H1 (cell line): ENCODE data around the gene GAP43. TPM values are rescaled to one million over a fixed set of nuclear protein-coding genes. Genes with fewer than 3 reads are reported as not detected.

Experiments
- BCL11A ChIP-seq, 2 experiments: IDR thresholded peaks; one replicate each; pipeline ENCODE4 v1.6.1; 2011; ENCODE audit warnings: low read depth in 2 of 2, low read length in 2 of 2, mild to moderate bottlenecking in 2 of 2
- CHD7 ChIP-seq: fragments of 300-600 bp; sonication (generic); IDR thresholded peaks from 2 replicates; pipeline ENCODE4 v1.7.1; 2012; ENCODE audit warnings: low read length, moderate library complexity, mild to moderate bottlenecking, inconsistent platforms; ENCODE audit not compliant: insufficient replicate concordance
- CREB1 ChIP-seq: IDR thresholded peaks from 2 replicates; pipeline ENCODE4 v1.6.1; 2012; ENCODE audit warnings: inconsistent platforms
- NRF1 ChIP-seq: IDR thresholded peaks from 2 replicates; pipeline ENCODE4 v1.6.1; 2011; ENCODE audit warnings: mild to moderate bottlenecking, low read depth, low read length, improper control_type of control experiment
- POLR2AphosphoS5 ChIP-seq: IDR thresholded peaks from 2 replicates; pipeline ENCODE4 v1.6.1; 2011; ENCODE audit warnings: low read depth, low read length
- polyA plus RNA-seq, 7 experiments: library from polyadenylated mRNA; depleted of rRNA in 3 of 7; stranded (reverse) in 5 of 7; unstranded in 2 of 7; fragments of >200 nt in 5 of 7; fragments of 200-250 nt in 2 of 7; gene quantifications; 1 replicate in 5 of 7; 2 replicates in 1 of 7; 4 replicates in 1 of 7; pipeline versions ENCODE4 v1.2.1 to v1.2.3, GENCODE V29; 2011 to 2013; ENCODE audit warnings: missing spikeins in 2 of 7, mixed read lengths in 2 of 7
- total RNA-seq: library from RNA; stranded (reverse); fragmentation: NEBNext Ultra II Directional; extraction: Animal tissue kit (Norgen Biotek cat#: 25700); gene quantifications from 2 replicates; pipeline ENCODE4 v1.2.1, GENCODE V29; 2021
- TF ChIP-seq, protein P1 (sequence below), 3 experiments: IDR thresholded peaks; 1 replicate in 2 of 3; 2 replicates in 1 of 3; pipeline versions ENCODE4 v1.5.1 to v1.6.1; 2011; ENCODE audit warnings: low read length in 3 of 3, mild to moderate bottlenecking in 3 of 3, inconsistent platforms in 2 of 3, low read depth in 1 of 3, moderate library complexity in 1 of 3; ENCODE audit not compliant: insufficient read depth in 1 of 3; ENCODE audit errors: control extremely low read depth in 1 of 3

Gene GAP43
- total and polyA plus RNA-seq, 2 of the 8 experiments (the other 6 are each of a cell fraction or from before 2014, with no cell fraction given), result 11.2 to 21.9 TPM

DNA sequence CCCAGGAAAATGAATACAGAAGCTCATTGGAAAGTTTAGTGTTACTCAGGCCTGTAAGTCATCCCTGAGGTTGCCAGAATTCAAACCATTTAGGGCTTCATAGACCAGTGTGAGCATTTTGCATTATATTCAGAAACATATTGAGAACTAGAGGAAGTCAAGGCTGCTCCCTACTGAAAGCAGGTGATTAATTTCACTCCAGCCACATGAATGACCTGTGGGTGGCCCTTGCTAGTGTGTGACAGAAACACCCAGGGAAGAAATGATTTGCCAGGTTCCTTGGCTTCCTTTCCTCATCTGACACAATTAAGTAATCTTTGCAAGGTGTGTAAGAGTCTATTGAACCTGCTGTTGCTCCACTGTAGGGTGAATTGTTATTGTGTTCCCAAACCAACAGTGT lies 61.8 kb downstream of the GAP43 start (continued):
- TF ChIP-seq CHD7, result no peak
- no peak for TF ChIP-seq BCL11A (IDR thresholded peaks at IDR 0.05; ENCODE audit: low read depth in 2 of 2, low read length in 2 of 2)
- TF ChIP-seq, protein P1, sequence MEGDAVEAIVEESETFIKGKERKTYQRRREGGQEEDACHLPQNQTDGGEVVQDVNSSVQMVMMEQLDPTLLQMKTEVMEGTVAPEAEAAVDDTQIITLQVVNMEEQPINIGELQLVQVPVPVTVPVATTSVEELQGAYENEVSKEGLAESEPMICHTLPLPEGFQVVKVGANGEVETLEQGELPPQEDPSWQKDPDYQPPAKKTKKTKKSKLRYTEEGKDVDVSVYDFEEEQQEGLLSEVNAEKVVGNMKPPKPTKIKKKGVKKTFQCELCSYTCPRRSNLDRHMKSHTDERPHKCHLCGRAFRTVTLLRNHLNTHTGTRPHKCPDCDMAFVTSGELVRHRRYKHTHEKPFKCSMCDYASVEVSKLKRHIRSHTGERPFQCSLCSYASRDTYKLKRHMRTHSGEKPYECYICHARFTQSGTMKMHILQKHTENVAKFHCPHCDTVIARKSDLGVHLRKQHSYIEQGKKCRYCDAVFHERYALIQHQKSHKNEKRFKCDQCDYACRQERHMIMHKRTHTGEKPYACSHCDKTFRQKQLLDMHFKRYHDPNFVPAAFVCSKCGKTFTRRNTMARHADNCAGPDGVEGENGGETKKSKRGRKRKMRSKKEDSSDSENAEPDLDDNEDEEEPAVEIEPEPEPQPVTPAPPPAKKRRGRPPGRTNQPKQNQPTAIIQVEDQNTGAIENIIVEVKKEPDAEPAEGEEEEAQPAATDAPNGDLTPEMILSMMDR (IDR thresholded peaks at IDR 0.05; ENCODE audit: control extremely low read depth in 1 of 3, insufficient read depth in 1 of 3, low read depth in 1 of 3, low read length in 3 of 3), result no peak
- no peak for TF ChIP-seq CREB1
- no peak for TF ChIP-seq NRF1
- TF ChIP-seq POLR2AphosphoS5, result no peak
- TF ChIP-seq, all 59 proteins: peak for 0
